Cardiac muscle cell (in vitro differentiated cells and primary cell): ENCODE measurements around the gene RASAL2. TPM values are rescaled to one million over a fixed set of nuclear protein-coding genes. Genes with fewer than 3 reads are reported as not detected.

ENCODE experiments used
- DNase-seq, 2 donors: peaks; one replicate each; pipeline versions ENCODE4 v3.0.0 to v3.0.0-alpha.2; 2010 to 2017; ENCODE audit warnings: low read depth in 1 of 2, low spot score in 1 of 2
- H3K27ac ChIP-seq: fragments of 200-600 bp; sonication (generic); 2 replicates; pipeline ENCODE4 v1.5.1; 2016
- H3K27me3 ChIP-seq: fragments of 200-600 bp; sonication (generic); 2 replicates; pipeline ENCODE4 v1.6.0; 2016; ENCODE audit warnings: control low read depth
- H3K36me3 ChIP-seq: fragments of 200-600 bp; sonication (generic); 2 replicates; pipeline ENCODE4 v1.5.1; 2016; ENCODE audit warnings: control low read depth
- H3K4me1 ChIP-seq: fragments of 200-600 bp; sonication (generic); 2 replicates; pipeline ENCODE4 v1.8.1; 2017; ENCODE audit warnings: low read depth, mild to moderate bottlenecking, mixed run types
- H3K4me3 ChIP-seq: fragments of 200-600 bp; sonication (generic); 2 replicates; pipeline ENCODE4 v1.5.1; 2016; ENCODE audit warnings: mild to moderate bottlenecking
- H3K9me3 ChIP-seq: fragments of 200-600 bp; sonication (generic); 2 replicates; pipeline ENCODE4 v1.5.1; 2017; ENCODE audit warnings: low read depth, mild to moderate bottlenecking, control low read depth
- CTCF ChIP-seq: IDR thresholded peaks from 2 replicates; pipeline ENCODE4 v1.5.1; 2012; ENCODE audit warnings: low read depth, mild to moderate bottlenecking, low read length
- polyA plus RNA-seq: library from polyadenylated mRNA; unstranded; fragments of >200 nt; fragmentation: Nextera tagmentation; extraction: Ambion mirVana; gene quantifications from 2 replicates; pipeline ENCODE4 v1.2.1, GENCODE V29; 2016
- total RNA-seq: library from RNA; depleted of rRNA; stranded (reverse); fragments of >200 nt; gene quantifications from 2 replicates; pipeline ENCODE4 v1.2.3, GENCODE V29; 2016

Gene RASAL2
- total and polyA plus RNA-seq, 2 experiments from 2014 or later, result 11.2 to 35.3 TPM

- no peak overlapping the region for H3K27ac ChIP-seq
- peaks cover 5% of the 10 kb centered on the region for H3K4me1 ChIP-seq
- H3K27me3 ChIP-seq, result no peaks in the 10 kb centered on the region
- TF ChIP-seq CTCF, result no peak
- no peaks in the 10 kb centered on the region for H3K36me3 ChIP-seq
- H3K4me3 ChIP-seq, result no peak overlapping the region
- DNase-seq, result no peak
- H3K9me3 ChIP-seq, result no peaks in the 10 kb centered on the region
Measured at GRCh38 chr1:178121883-178122282, 28.0 kb downstream of the RASAL2 start.

- DNase-seq, result no peak
- TF ChIP-seq CTCF, result no peak
- Histone ChIP-seq H3K4me3 (no peak overlapping the region), H3K4me1 (peaks cover 9% of the 10 kb centered on the region), H3K27ac (no peak overlapping the region), H3K27me3 (no peaks in the 10 kb centered on the region), H3K36me3 (no peaks in the 10 kb centered on the region), H3K9me3 (no peaks in the 10 kb centered on the region)
Measured at GRCh38 chr1:178122283-178122682, 28.4 kb downstream of the RASAL2 start.

- H3K36me3 ChIP-seq, result no peaks in the 10 kb centered on the region
- peaks cover 9% of the 10 kb centered on the region for H3K4me1 ChIP-seq
- no peaks in the 10 kb centered on the region for H3K27me3 ChIP-seq
- DNase-seq, result peak in 1 of 2 donors; percentile 21
- no peak overlapping the region for H3K4me3 ChIP-seq
- no peaks in the 10 kb centered on the region for H3K9me3 ChIP-seq
- no peak overlapping the region for H3K27ac ChIP-seq
- TF ChIP-seq CTCF, result no peak
Measured at GRCh38 chr1:178124115-178124514, 30.2 kb downstream of the RASAL2 start.

GRCh38 chr1:178126261-178126660 is 32.4 kb downstream of the RASAL2 start:
- TF ChIP-seq CTCF, result no peak
- peak in 1 of 2 donors; percentile 13 for DNase-seq
- H3K27me3 ChIP-seq, result no peaks in the 10 kb centered on the region
- no peaks in the 10 kb centered on the region for H3K36me3 ChIP-seq
- no peaks in the 10 kb centered on the region for H3K9me3 ChIP-seq
- H3K4me1 ChIP-seq, result peaks cover 9% of the 10 kb centered on the region
- peak overlapping the region; percentile 69 for H3K27ac ChIP-seq
- H3K4me3 ChIP-seq, result no peak overlapping the region

GRCh38 chr1:178126741-178127185 is 32.9 kb downstream of the RASAL2 start:
- Histone ChIP-seq H3K4me1 (peaks cover 9% of the 10 kb centered on the region), H3K36me3 (no peaks in the 10 kb centered on the region), H3K27ac (peak overlapping the region; percentile 69), H3K9me3 (no peaks in the 10 kb centered on the region), H3K27me3 (no peaks in the 10 kb centered on the region), H3K4me3 (no peak overlapping the region)
- TF ChIP-seq CTCF, result no peak
- peak in 1 of 2 donors; percentile 65 for DNase-seq
